HG02938 (cell line): ENCODE results near the gene PPY.
"Not testable (repeated sequence)": the region's sequence is repeated elsewhere in the genome, so short reads cannot be mapped to it uniquely, and the experiment has no call there.

ENCODE experiments used
- ATAC-seq: cut with Tn5 transposase; IDR thresholded peaks from one replicate; pipeline ENCODE4 v1.9.1; 2021; ENCODE audit warnings: mild to moderate bottlenecking, moderate library complexity; ENCODE audit not compliant: unreplicated experiment

The PPY gene

DNA sequence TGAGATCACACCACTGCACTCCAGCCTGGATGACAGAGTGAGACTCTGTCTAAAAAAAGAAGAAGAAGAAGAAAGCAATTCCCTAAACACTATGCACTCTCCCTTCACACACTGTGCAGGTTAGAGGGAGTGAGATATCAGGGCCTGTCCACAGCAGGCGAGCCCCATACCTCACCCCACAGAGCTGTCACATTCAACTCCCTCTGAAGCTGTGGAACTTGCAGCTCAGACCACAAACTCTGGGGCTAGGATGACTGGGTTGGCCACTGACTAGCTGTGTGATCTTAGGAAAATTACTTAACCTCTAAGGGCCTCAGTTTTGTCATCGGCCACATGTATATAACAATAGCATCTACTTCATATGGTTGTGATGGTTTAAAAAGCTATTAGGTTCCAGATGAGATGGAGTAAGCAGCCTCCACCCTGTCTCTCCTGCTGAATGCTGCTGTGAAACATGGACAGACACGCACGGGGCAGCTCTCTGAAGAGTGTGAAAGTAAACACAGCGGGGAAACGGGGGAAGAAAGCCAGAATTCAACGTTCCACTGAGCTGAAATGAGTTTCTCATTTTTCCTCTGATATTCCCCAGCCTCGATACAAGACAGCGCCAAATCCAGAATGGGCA, 25.1 kb upstream of the PPY start:
- no peak for ATAC-seq

DNA sequence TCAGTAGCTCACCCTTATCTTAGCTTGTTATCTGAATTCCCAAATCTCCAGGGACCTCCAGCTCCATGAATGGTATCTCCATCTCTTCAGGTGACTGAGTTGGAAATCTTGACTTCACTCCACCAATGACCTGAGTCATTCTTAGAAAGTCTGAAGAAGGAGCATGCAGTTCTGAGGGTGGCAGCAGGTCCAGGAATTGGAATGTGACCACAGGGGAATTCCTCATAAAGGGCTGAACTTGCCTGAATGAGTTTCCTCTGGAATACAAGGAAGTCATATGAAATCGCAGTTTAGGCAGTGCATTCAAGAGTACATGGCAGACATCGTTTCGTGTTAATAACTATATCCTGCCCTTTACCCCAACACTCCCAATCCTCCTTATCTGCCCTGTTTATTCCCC, 24.0 kb upstream of the PPY start:
- ATAC-seq, result no peak

DNA sequence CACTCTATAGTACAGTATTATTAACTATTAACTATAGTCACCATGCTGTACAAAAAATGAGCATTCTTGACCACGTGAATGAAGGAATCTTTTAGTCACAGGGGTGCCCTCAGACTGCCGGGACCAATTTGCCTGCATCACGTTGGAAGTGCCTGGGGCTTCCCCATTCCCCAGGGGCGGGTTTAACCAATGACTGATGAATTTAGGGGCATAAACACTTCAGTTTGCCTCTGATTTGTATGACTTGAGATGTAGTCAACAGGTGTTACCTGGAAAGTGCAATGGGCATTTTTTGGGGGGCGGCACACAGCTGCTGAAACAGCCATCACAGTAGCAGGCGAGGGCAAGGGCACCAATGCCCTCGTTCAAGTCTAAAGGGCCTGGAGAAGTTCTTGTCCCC, 20.2 kb upstream of the PPY start:
- no peak for ATAC-seq

DNA sequence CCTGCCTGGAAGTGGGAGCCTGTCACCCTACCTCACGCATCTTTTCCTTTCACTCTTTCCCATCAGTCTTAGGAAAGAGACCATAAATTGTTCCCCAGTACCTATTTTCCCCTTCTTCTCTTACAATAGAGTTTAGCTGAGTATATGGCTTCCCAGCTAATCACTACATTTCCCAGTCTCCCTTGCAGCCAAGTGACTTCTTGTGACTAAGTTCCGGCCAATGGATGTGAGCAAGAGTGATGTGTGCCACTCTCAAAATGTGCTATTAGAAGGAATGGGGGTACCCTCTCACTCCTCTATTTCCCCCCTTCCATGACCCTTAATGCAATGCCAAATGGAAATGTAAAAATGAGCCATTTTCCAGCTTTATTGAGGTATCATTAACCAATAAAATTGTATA, 19.7 kb upstream of the PPY start:
- ATAC-seq, result no peak

DNA sequence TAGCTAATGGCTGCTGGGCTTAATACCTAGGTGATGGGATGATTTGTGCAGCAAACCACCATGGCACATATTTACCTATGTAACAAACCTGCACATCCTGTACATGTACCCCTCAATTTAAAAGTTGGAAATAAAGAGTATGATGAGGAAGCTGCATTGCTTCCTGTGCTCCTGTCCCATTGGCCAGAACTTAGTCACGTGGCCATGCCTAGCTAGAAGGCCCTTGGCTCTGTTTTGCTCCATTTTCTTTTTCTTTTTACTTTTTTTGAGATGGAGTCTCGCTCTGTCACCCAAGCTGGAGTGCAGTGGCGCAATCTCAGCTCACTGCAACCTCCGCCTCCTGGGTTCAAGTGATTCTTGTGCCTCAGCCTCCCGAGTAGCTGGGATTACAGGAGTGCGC, 19.0 kb upstream of the PPY start:
- ATAC-seq, result not testable (repeated sequence)

DNA sequence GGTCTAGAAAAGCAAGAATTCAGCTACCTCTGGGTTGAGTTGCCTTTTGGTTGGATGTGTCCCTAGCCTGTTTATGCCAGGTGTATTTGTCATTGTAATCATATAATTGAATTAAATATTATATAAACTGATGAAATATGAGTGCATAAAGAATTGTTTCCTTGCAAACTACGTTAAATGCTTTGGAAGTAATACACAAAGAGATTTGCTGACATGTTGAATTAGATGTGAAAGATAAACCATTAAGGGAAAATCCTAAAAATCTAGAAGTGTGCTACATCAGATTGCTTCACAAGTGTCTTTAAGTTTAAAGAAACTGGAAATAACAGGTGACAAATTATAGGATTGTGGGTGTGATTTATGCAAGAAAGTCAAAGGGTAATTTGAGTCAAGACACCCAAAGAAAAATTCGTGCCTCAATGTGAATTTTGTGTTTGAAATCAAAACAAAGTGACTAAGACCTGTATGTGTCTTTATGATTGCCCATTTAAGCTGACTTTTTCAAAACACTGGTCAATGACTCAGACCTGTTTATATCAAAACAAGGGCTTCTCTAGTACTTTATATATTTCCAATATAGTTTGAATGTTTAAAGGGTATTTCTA, 16.6 kb upstream of the PPY start:
- ATAC-seq, result no peak

DNA sequence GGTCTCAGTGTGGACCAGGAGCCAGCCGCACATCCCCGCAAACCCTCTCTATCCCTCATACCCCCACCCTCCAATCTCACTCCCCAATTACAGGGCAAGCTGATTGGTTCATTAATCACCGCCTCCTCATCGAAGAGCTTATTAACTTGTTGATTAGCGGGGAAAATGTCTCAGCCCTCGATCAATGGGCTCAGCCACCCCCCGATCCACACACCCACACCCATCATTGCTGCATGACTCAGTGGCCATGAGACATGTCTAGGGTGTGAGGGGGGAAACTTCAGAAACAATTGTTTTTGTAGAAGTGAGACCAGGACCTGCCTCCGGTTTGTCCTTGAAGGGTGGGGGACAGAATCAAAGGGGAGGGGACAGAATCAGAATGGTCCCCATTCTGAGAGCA, 13.9 kb upstream of the PPY start:
- no peak for ATAC-seq

DNA sequence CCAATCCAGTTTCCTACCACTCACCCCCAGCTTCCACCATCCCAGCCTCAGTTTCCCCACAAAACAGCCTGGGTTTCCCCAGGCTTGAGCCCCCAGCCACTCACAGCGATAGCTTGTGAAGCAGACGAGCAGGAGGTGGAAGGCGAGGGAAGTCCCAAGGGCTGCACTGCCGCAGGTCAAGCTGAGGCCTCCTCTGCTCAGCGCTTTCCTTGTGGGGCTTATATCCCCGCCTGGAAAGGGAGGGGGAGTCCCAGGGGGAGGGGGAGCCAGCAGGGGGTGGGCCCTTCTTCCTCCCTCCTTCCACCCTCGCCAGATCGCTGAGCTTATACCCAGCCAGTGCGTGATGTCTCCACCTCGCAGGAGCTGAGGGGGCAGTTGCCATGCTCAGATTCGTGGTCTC, 11.5 kb upstream of the PPY start, which contains the start of gene PYY:
Gene PYY (minus strand): TSS at position 195 of the 400 bp plus-strand sequence. CDS start 457 bp downstream, outside the sequence.
- ATAC-seq, result no peak

DNA sequence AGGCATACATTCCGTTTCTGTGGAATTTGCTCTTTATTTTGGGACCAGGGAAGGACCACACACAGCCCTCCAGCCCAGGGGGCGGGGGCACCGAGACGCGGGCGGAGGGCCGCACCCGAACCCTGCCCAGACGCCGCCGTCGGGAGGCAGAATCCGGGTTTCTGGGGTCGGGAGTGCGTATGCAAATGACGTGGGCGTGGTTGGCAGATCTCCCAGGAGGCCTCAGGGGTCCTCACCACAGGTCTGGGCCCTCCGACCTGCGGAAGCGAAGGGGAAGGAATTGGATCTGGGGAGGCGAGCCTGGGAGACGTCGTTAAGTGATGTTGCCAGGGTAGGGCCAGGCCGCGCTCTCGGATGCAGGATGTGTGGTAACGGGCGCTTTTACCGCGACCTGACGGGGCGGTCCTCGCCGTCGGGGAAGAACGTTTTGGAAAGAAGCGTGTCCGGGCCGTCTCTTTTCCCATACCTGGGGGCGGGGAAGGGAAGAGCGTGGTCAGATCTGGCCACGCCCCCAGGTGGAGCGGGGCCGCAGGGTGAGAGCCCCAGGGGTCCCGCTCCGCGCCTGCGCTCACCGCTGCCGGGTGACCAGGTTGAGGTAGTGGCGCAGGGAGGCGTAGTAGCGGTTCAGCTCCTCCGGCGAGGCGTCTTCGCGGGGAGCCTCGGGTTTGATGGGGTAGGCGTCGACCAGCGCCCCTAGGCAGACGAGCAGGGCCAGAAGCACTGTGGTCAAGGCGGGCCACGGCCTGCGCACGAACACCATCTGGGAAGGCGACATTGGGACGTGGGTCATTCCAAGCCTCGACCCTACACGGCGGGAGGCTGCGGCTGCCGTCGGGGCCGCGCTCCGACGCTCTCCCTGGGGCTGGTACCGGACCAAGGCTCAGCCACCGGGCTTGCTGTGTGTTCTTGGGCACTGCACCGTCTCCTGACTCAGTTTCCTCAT, 10.7 kb upstream of the PPY start:
- no peak for ATAC-seq

DNA sequence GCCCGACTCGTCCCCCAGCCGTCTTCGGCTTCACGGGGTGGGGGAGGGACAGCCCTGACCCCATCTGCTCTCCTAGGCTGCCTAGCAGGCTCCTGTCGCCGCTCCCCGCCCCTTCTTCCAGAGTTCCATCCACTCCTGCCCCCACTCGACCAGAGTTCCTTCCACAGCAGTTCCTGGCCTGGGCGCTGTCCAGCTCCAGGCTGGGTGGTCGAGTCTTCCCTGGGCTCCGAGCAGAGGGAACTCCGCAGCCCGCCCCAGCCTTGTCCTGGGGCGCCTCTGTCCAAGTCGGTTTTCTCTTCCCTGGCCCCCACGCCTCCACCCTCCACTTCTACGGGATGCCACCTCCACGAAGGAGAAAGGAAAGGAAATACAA, 10.1 kb upstream of the PPY start:
- no peak for ATAC-seq

DNA sequence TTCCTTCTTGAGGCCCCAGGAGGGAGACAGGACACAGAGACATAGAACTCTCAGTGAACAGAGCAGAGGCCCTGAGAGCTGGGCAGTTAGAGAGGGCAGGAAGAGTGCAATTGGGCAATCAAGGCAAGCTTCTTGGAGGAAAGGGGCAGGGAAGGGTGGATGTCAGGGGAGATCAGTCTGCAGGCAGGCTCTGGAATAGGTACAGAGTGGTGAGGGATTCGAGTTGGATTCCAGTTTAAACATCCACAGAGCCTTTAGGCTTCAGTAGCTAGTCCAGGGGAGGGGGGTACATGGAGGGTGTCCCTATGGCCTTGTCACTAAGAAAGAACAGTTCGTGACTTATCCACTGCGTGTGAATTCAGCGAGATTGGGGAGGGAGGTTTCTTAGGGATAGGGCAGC, 9.5 kb upstream of the PPY start:
- ATAC-seq, result no peak

DNA sequence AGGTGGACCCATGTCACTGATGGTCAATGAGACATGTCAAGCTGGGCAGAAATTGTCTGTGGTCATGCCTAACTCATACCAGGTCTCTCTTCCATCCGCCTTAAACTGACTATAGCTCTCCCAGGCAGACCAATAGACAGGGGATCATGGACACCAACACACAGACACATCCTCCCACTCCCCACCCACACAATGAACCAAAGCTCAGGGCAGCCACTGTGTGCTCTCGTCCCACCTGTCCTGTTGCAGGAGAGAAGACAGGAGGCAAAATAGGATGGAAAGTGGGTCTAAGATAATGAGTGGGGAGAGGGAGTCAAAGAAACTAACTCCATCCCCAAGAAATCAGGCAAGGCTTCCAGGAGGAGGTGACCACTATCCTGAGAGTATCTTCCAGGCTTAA, 8.3 kb upstream of the PPY start:
- no peak for ATAC-seq

DNA sequence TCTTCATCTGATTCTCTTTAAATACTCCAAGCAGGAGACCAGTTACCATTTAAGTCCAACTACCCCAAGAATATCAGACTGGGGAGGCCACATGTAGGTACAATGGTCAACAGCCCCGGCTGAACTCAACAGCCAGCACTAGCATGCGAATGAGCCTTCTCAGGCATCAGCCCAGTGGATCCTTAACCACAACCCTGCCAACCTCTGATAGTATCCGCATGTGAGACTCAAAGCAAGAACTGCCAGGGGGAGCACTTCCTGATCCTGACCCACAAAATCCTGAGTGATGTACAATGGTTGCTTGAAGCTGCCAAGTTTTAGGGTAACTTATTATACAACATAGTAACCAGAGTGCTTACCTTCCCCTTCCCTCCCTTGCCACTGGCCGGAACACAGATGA, 7.5 kb upstream of the PPY start:
- ATAC-seq, result no peak

DNA sequence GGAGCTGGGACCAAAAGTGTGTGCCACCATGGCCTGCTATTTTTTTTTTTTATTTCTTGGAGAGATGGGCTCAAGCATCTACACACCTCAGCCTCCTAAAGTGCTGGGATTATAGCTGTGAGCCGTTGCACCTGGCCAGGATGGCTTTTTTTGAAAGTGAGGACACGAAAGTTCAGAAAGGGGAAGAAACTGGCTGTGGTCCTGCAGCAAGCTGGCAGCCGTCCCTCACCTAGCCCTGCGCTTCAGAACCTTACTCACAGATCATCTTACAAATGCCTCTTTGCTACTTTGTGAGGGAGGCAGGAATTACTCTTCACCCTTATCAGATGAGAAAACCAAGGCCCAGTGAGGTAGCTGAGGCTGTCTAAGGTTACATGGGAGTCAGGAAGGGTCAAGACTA, 4.5 kb upstream of the PPY start:
- no peak for ATAC-seq

DNA sequence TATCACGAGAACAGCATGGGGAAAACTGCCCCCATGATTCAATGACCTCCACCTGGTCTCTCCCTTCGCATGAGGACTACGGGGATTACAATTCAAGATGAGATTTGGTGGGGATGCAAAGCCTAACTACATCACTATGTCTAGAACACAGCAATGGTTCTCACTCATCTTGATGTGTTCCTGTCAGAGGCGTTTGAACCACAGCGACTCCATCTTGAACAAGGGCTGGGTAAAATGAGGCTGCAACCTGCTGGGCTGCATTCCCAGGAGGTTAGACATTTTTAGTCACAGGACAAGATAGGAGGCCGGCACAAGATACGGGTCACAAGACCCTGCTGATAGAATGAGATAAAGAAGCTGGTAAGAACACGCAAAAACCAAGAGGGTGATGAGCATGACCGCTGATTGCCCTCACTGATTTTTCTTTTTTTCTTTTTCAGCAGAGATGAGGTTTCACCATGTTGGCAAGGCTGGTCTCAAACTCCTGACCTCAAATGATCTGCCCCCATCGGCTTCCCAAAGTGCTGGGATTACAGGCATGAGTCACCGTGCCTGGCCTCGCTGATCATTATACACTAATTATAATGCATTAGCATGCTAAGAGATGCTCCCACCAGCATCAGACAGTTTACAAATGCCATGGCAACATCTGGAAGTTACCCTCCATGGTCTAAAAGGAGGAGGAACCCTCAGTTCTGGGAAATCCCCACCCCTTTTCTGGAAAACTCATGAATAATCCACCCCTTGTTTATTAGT, 3.0 kb upstream of the PPY start:
- no peak for ATAC-seq

DNA sequence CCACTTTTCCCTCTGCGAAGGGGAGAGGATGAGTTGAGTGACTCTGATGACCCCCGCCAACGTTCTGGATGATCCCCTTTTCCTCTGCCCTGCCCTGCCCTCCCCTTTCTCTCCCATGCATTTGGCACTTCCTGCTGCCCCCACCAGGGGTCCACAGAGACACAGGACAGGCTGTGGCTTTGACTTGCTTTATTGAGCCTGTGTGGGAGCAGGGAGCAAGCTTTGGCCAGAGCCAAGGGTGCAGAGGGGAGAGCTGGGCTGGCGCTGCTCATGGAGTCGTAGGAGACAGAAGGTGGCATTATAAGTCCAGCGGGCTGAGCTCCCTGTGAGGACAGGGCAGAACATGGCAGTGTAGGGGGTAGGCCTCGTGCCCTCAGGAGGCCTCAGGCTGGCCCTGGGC, 1.6 kb downstream of the PPY start:
- no peak for ATAC-seq

DNA sequence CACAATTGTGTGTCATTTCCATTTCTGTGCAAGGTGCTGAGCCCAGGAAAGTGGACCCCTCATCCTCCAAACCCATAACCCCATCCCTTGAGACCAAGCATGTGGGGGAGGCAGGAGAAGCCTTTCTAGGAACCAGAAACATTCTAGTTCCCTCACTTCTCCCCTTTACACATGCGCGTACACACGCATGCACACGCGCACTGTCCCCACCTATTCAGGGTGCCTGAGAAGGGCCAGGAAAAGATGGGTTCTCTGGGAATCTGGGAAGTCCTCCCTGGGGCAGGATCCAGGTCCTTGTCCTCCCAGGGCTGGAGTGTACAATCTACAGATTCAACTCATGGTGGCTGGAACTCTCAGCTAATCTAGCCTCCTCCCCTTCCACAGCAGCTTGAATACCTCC, 2.4 kb downstream of the PPY start:
- no peak for ATAC-seq

DNA sequence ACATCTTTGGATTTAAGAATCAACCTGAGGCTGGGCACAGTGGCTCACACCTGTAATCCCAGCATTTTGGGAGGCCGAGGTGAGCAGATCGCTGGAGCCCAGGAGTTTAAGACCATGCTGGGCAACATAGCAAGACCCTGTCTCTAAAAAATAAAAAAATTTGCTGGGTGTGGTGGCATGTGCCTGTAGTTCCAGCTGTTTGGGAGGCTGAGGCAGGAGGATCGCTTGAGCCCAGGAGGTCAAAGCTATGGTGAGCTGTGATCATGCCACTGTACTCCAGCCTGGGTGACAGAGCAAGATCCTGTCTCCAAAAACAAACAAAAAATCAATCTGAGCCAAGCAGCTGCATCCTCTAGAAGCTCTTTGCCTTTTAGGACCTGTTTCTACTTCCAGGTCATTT, 2.8 kb downstream of the PPY start:
- ATAC-seq, result not testable (repeated sequence)

DNA sequence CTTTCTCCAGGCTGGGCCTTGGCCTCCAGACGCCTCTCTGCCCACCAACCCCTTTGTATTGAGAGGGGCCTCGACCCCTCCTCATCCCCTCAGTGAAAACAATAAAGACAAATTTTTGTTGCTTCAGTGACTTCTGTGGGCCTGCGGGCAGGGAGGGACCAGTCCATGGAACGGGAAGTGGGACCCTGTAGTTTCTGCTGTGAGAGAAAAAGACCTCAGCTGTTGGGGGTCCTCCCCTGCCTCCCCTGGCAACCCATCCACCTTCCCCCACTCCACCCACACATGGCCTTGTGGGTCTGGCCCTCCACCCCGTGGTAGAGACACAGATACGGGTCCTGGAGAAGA, 3.5 kb downstream of the PPY start:
- no peak for ATAC-seq

DNA sequence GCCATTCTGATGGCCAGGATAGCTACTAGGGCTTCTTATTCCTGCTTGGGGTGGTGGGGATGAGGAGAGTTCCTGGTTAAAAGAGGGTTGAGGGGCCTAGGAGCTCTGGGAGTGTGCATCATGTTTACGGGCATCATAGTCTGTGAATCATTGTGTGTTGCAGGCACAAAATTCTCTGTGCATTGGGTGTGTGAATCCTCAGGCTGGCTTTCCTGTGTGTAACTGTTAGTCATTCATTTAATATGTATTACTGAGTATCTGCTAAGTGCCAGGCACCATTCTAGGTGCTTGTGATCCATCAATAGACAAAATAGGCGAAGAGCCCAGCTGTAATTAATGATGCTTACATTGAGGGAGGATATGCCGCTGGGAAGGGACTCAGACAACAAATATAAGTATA, 5.8 kb downstream of the PPY start:
- ATAC-seq, result no peak

DNA sequence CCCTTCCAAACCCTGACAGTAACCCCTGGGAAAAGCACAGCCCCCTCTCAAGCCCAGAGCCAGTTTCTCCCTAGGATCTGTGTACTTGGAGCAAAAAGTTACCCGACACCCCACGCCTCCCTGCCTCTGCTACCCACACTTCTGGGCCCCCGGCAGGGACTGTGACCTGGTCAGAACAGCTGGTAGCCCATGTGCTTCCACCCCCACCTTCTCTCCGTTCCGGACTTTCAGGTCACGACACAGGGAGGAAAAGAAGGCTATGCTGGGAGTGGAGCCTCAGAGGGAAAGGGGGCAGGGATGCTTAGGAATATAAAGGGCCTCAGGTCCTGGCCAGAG, 6.4 kb downstream of the PPY start:
- no peak for ATAC-seq
